ENCODE measurements around the gene CEP55. TPM values are rescaled to one million over a fixed set of nuclear protein-coding genes. Genes with fewer than 3 reads are reported as not detected.

CEP55 gene
- total and polyA plus RNA-seq, 2 of the 8 experiments (the other 6 are each of a cell fraction or from before 2014, with no cell fraction given): 7.0 to 19.6 TPM

DNA sequence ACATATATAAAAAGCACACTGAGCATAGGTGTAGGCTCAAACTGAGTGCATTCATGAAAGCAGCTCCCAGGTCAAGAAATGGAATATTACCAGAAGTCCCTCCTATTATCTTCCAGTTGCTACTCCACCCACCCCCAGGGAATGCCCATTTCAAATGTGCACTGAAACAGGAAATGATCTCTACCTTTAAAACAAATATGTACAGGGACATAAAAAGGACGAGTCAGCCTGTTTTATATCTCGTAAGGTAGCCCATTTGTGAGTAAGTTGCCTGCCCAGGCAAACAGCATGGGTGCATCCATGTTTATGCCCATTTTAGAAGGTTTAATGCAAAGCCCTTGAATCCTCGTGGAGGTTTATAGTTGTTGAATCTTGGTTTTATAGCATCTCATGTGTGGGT lies 80.5 kb downstream of the CEP55 start:
- Histone ChIP-seq H4K8ac (ENCODE audit: extremely low read depth, insufficient read depth, low read length) (no peak overlapping the region), H4K20me1 (replicated peaks in 1 of 2; ENCODE audit: control insufficient read depth in 1 of 2, insufficient read depth in 2 of 2, low read length in 2 of 2) (no peaks in the 10 kb centered on the region), H2AK5ac (ENCODE audit: low read depth, low read length) (no peak overlapping the region), H4K91ac (replicated peaks; ENCODE audit: insufficient read length, low read length) (no peak overlapping the region), H3K79me1 (ENCODE audit: low read depth, low read length) (no peaks in the 10 kb centered on the region), H3K9me3 (ENCODE audit: insufficient read depth in 2 of 2, low read depth in 1 of 2, low read length in 1 of 2) (no peaks in the 10 kb centered on the region), H3K14ac (ENCODE audit: insufficient read length) (no peak overlapping the region), H3K27me3 (replicated peaks in 1 of 4; ENCODE audit: control insufficient read depth in 3 of 4, extremely low read depth in 1 of 4, insufficient read depth in 3 of 4, low read length in 3 of 4) (peaks cover 0 to 6% (median 5%) of the 10 kb centered on the region in 4 experiments; a peak in 3 of 7 replicates), H3K23me2 (ENCODE audit: low read depth, low read length) (no peaks in the 10 kb centered on the region), H3K4ac (replicated peaks; ENCODE audit: insufficient read length, low read depth, low read length) (no peak overlapping the region), H3K4me1 (replicated peaks in 1 of 4; ENCODE audit: control insufficient read depth in 3 of 4, insufficient read depth in 4 of 4, low read length in 3 of 4) (no peaks in the 10 kb centered on the region), H4K5ac (ENCODE audit: insufficient read length, low read depth, low read length) (no peak overlapping the region), H3K79me2 (ENCODE audit: control insufficient read depth in 1 of 2, insufficient read depth in 2 of 2, low read length in 2 of 2) (no peaks in the 10 kb centered on the region), H2BK5ac (ENCODE audit: low read depth, low read length) (no peak overlapping the region), H3K18ac (ENCODE audit: extremely low read depth, low read length) (no peak overlapping the region), H3K23ac (ENCODE audit: insufficient read length) (no peak overlapping the region), H3K27ac (ENCODE audit: low read depth, low read length) (no peak overlapping the region), H3K36me3 (ENCODE audit: control insufficient read depth in 2 of 4, insufficient read depth in 4 of 4, low read length in 3 of 4) (no peaks in the 10 kb centered on the region), H3K9ac (replicated peaks in 1 of 4; ENCODE audit: extremely low read depth in 1 of 4, low read depth in 3 of 4, low read length in 3 of 4) (no peak overlapping the region), H3K4me2 (ENCODE audit: insufficient read depth in 1 of 2, low read depth in 2 of 2, low read length in 2 of 2) (no peak overlapping the region), H3K56ac (replicated peaks; ENCODE audit: insufficient read length, low read depth, low read length) (no peak overlapping the region), H2AFZ (ENCODE audit: low read length) (no peak overlapping the region), H2BK12ac (ENCODE audit: low read depth, low read length) (no peak overlapping the region), H2BK120ac (replicated peaks; ENCODE audit: low read depth, low read length) (no peak overlapping the region), H2BK20ac (ENCODE audit: low read length) (no peak overlapping the region), H2BK15ac (ENCODE audit: low read length) (no peak overlapping the region), H3K4me3 (ENCODE audit: extremely low read depth in 1 of 4, insufficient read depth in 2 of 4, low read depth in 3 of 4, low read length in 4 of 4) (no peak overlapping the region)
- DNase-seq (ENCODE audit: low read depth in 1 of 2, low spot score in 2 of 2) (no peak), FAIRE-seq (no peak)
- ChIA-PET POLR2A (ENCODE audit: partially characterized antibody) (no interaction called here), CTCF (ENCODE audit: partially characterized antibody) (interaction anchor here (0.7 to 1.1 kb wide), 2 partner anchors 13 to 81 kb away, joined by 3 to 4 read pairs; no protein-coding TSS in a partner anchor)
- WGBS, 2 experiments (ENCODE audit: extremely low coverage in 1 of 2, insufficient coverage in 1 of 2, insufficient read length in 1 of 2, insufficient replicate concordance in 2 of 2, low coverage in 1 of 2, low lambda C conversion rate in 2 of 2, missing lambda C conversion rate in 1 of 2): 76% methylated on average over 3 of the region's 3 CpGs; no CpG with 5 or more reads in 1 of the 2 experiments
- TF ChIP-seq PHF8 (conservative IDR thresholded peaks at IDR 0.05; ENCODE audit: low read depth, low read length): no peak
- TF ChIP-seq KDM4A (IDR thresholded peaks at IDR 0.05; ENCODE audit: low read depth, low read length, severe bottlenecking): no peak
- no peak for TF ChIP-seq RNF2 (IDR thresholded peaks at IDR 0.05; ENCODE audit: borderline replicate concordance, low read depth, low read length, missing control alignments, poor library complexity, severe bottlenecking)
- TF ChIP-seq SUZ12 (IDR thresholded peaks at IDR 0.05; ENCODE audit: low read length): no peak
- TF ChIP-seq MAFK (IDR thresholded peaks at IDR 0.05; ENCODE audit: low read depth, low read length): no peak
- no peak for TF ChIP-seq JUND (IDR thresholded peaks at IDR 0.05; ENCODE audit: low read length)
- no peak for TF ChIP-seq TEAD4 (IDR thresholded peaks at IDR 0.05; ENCODE audit: low read depth, low read length)
- TF ChIP-seq CHD2 (IDR thresholded peaks at IDR 0.05; ENCODE audit: low read length): no peak

Data from H1 (cell line).